Common myeloid progenitor, CD34-positive (primary cell): ENCODE measurements around the gene C22orf15.

Experiments used
- CTCF ChIA-PET: fragments of 350-600 bp; sonication (Branson Sonifier 250); formaldehyde crosslinking; loops from one replicate; lab custom pipeline; 2021; ENCODE audit warnings: antibody characterized with exemption; lab: Charles Lee
- POLR2A ChIA-PET: fragments of 350-600 bp; sonication (Branson Sonifier 250); formaldehyde crosslinking; loops from one replicate; lab custom pipeline; 2021; ENCODE audit warnings: antibody characterized with exemption; lab: Charles Lee
- DNase-seq, 3 donors: peaks; one replicate each; pipeline versions ENCODE4 v3.0.0 to v3.0.0-alpha.2; 2013
- H3K27ac ChIP-seq, 2 experiments: 1 replicate in 1 of 2; 2 replicates in 1 of 2; pipeline ENCODE4 v1.7.0; 2013; ENCODE audit warnings: inconsistent platforms in 2 of 2, low read length in 2 of 2, mild to moderate bottlenecking in 2 of 2, low read depth in 1 of 2, moderate library complexity in 1 of 2; ENCODE audit not compliant: severe bottlenecking in 2 of 2, insufficient read depth in 1 of 2, poor library complexity in 1 of 2
- H3K27me3 ChIP-seq, 5 experiments: replicated peaks in 2 of 5; 1 replicate in 3 of 5; 2 replicates in 2 of 5; pipeline versions ENCODE4 v1.6.1 to v1.7.0; 2013; ENCODE audit warnings: low read length in 4 of 5, mild to moderate bottlenecking in 2 of 5, moderate library complexity in 2 of 5, inconsistent platforms in 1 of 5; ENCODE audit not compliant: insufficient read depth in 5 of 5, control insufficient read depth in 4 of 5
- H3K36me3 ChIP-seq, 4 experiments: 1 replicate in 2 of 4; 2 replicates in 2 of 4; pipeline versions ENCODE4 v1.6.1 to v1.7.0; 2013; ENCODE audit warnings: low read length in 3 of 4, control low read depth in 1 of 4, mild to moderate bottlenecking in 1 of 4; ENCODE audit not compliant: control insufficient read depth in 4 of 4, insufficient read depth in 4 of 4
- H3K4me1 ChIP-seq, 4 experiments: 1 replicate in 3 of 4; 2 replicates in 1 of 4; pipeline versions ENCODE4 v1.6.1 to v1.7.1; 2013; ENCODE audit warnings: low read length in 3 of 4, mild to moderate bottlenecking in 3 of 4, control low read depth in 1 of 4, inconsistent platforms in 1 of 4, moderate library complexity in 1 of 4; ENCODE audit not compliant: control insufficient read depth in 4 of 4, insufficient read depth in 4 of 4; ENCODE audit errors: control extremely low read depth in 1 of 4
- H3K4me3 ChIP-seq, 7 experiments: 1 replicate in 4 of 7; 2 replicates in 3 of 7; pipeline versions ENCODE4 v1.5.1 to v1.7.0; 2013; ENCODE audit warnings: mild to moderate bottlenecking in 7 of 7, low read length in 6 of 7, moderate library complexity in 6 of 7, inconsistent platforms in 2 of 7, low read depth in 2 of 7, control low read depth in 1 of 7; ENCODE audit not compliant: insufficient read depth in 4 of 7, control insufficient read depth in 1 of 7; ENCODE audit errors: extremely low read depth in 1 of 7
- H3K9me3 ChIP-seq, 5 experiments: 1 replicate in 4 of 5; 2 replicates in 1 of 5; pipeline versions ENCODE4 v1.6.1 to v1.7.1; 2013; ENCODE audit warnings: low read length in 4 of 5, mild to moderate bottlenecking in 2 of 5, inconsistent platforms in 1 of 5, low read depth in 1 of 5, moderate library complexity in 1 of 5; ENCODE audit not compliant: control insufficient read depth in 4 of 5, insufficient read depth in 2 of 5; ENCODE audit errors: control extremely low read depth in 1 of 5
- WGBS: methylation state at CpG from one replicate; pipeline ENCODE4 v1.1.5; 2013; ENCODE audit not compliant: insufficient coverage; 5-methylcytosine and 5-hydroxymethylcytosine counted together

Gene C22orf15

GRCh38 chr22:23774922-23775436, 12.2 kb downstream of the C22orf15 start:
- POLR2A ChIA-PET = no interaction called here
- peaks cover 0 to 10% (median 0%) of the 10 kb centered on the region in 5 experiments for H3K27me3 ChIP-seq

GRCh38 chr22:23775779-23776375, 13.1 kb downstream of the C22orf15 start:
- POLR2A ChIA-PET = interaction anchor here (0.6 kb wide), 2 partner anchors 31 to 533 kb away, joined by 3 to 4 read pairs; no protein-coding TSS in a partner anchor
- CTCF ChIA-PET = interaction anchor here (1.3 to 2.8 kb wide), 4 partner anchors 9 to 76 kb away, joined by 3 to 14 read pairs (median 6); no protein-coding TSS in a partner anchor
- no peak overlapping the region for H3K27ac ChIP-seq
- H3K4me1 ChIP-seq = peaks cover 2 to 18% (median 15%) of the 10 kb centered on the region in 4 experiments
- H3K9me3 ChIP-seq = no peaks in the 10 kb centered on the region
- H3K4me3 ChIP-seq = no peak overlapping the region
- WGBS = 81% methylated on average over 3 of the region's 3 CpGs
- peaks cover 0 to 10% (median 0%) of the 10 kb centered on the region in 5 experiments for H3K27me3 ChIP-seq
- DNase-seq = no peak
- H3K36me3 ChIP-seq = no peaks in the 10 kb centered on the region

More at GRCh38 chr22:23774922-23775436, 12.2 kb downstream of the C22orf15 start:
- no CpG with 5 or more reads among the region's 2 CpGs for WGBS
- CTCF ChIA-PET = interaction anchor here (1.0 to 3.0 kb wide), 7 partner anchors 10 to 77 kb away, joined by 3 to 18 read pairs (median 8); partner anchors contain the start of gene SMARCB1
- DNase-seq = no peak
- no peaks in the 10 kb centered on the region for H3K36me3 ChIP-seq
- no peak overlapping the region for H3K27ac ChIP-seq
- peaks cover 2 to 24% (median 18%) of the 10 kb centered on the region in 4 experiments for H3K4me1 ChIP-seq
- H3K4me3 ChIP-seq = no peak overlapping the region
- no peaks in the 10 kb centered on the region for H3K9me3 ChIP-seq

DNA sequence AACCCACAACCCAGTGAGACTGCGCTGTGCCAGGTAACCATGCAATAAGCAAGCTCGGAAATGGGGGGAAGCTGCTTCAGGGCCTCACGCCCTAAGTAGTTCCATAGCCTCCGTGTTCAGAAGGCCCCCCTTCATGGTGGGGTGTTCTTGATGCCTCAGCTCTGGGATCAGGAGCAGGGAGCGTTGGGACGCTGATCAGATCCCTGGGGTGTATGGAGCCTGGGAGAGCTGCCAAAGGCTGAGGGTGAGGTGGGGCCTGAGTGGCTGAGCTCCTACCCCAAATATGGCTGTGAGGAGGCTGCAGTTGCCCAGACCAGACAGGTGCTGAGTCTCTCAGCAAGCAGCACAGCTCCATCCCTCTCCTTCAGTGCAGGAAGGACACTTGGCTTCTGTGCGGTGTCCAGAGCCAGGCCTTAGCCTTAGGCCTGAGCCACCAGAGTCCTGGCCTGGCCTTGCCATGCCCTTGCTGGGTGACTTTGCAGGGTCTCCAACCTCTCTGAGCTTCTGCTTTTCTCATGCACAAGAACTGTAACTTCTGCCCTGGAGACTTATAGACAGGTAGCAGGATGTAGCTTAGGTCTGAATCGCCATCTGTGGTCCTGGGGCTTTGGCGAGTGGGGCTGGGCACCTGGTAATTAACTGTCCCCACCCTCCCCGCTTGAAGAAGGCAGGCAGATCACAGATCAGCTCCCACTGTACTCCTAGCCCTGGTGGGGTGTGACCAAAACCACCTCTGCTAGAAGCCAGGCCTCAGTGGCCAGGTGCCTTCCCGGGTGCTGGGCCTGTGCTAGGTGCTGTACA, 15.2 kb downstream of the C22orf15 start:
- DNase-seq = no peak
- Histone ChIP-seq H3K27ac (no peak overlapping the region), H3K4me3 (no peak overlapping the region), H3K9me3 (no peaks in the 10 kb centered on the region), H3K36me3 (no peaks in the 10 kb centered on the region), H3K4me1 (peaks cover 0 to 15% (median 12%) of the 10 kb centered on the region in 4 experiments), H3K27me3 (peaks cover 0 to 8% (median 0%) of the 10 kb centered on the region in 5 experiments)
- ChIA-PET CTCF (interaction anchor here (0.6 to 2.8 kb wide), 7 partner anchors 8 to 554 kb away, joined by 3 to 14 read pairs (median 3); no protein-coding TSS in a partner anchor), POLR2A (no interaction called here)
- 100% methylated on average over 10 of the region's 11 CpGs for WGBS

GRCh38 chr22:23778577-23778900, 15.7 kb downstream of the C22orf15 start:
- no peaks in the 10 kb centered on the region for H3K36me3 ChIP-seq
- no peak overlapping the region for H3K4me3 ChIP-seq
- H3K4me1 ChIP-seq = peaks cover 0 to 19% (median 13%) of the 10 kb centered on the region in 4 experiments
- no peaks in the 10 kb centered on the region for H3K9me3 ChIP-seq
- peaks cover 0 to 3% (median 0%) of the 10 kb centered on the region in 5 experiments for H3K27me3 ChIP-seq
- 95% methylated on average over 3 of the region's 3 CpGs for WGBS
- ChIA-PET POLR2A (no interaction called here), CTCF (interaction anchor here (0.9 to 2.8 kb wide), 7 partner anchors 9 to 554 kb away, joined by 3 to 14 read pairs (median 5); partner anchors contain the start of gene C22orf15)
- no peak overlapping the region for H3K27ac ChIP-seq
- DNase-seq = no peak

GRCh38 chr22:23779083-23779482, 16.3 kb downstream of the C22orf15 start:
- CTCF ChIA-PET = interaction anchor here (0.9 to 1.9 kb wide), 2 partner anchors 10 to 16 kb away, joined by 5 to 6 read pairs; partner anchors contain the start of gene C22orf15
- H3K36me3 ChIP-seq = no peaks in the 10 kb centered on the region
- H3K27ac ChIP-seq = no peak overlapping the region
- H3K4me1 ChIP-seq = peaks cover 0 to 25% (median 18%) of the 10 kb centered on the region in 4 experiments
- 94% methylated on average over 15 of the region's 16 CpGs for WGBS
- no peaks in the 10 kb centered on the region for H3K9me3 ChIP-seq
- no peak for DNase-seq
- H3K4me3 ChIP-seq = no peak overlapping the region
- no peaks in the 10 kb centered on the region for H3K27me3 ChIP-seq
- POLR2A ChIA-PET = no interaction called here

DNA sequence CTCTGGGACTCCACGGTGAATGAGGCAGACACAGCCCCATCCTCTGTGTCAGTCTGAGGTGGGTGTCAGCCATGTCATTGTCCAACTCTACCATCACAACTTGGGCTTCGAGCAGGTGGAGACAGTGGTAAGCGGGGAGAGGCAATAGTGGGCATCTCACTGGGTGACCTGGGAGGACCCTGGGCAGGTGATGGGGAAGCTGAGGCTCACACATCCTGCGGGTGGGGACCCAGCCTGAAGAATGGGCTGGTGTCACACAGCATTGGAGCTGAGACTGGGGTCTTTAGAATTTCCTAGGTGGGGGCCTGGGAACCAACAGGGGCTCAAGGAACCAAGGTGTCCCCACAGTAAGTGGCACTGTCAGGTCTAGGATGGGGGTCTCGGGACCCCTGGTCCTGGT, 16.9 kb downstream of the C22orf15 start:
- 92% methylated on average over 4 of the region's 5 CpGs for WGBS
- ChIA-PET POLR2A (no interaction called here), CTCF (interaction anchor here (1.2 kb wide), 1 partner anchor 9 kb away, joined by 3 read pairs; no protein-coding TSS in a partner anchor)
- H3K4me1 ChIP-seq = peaks cover 0 to 31% (median 25%) of the 10 kb centered on the region in 4 experiments
- H3K36me3 ChIP-seq = no peaks in the 10 kb centered on the region
- no peak overlapping the region for H3K27ac ChIP-seq
- no peak overlapping the region for H3K4me3 ChIP-seq
- DNase-seq = no peak
- H3K9me3 ChIP-seq = no peaks in the 10 kb centered on the region
- H3K27me3 ChIP-seq = no peaks in the 10 kb centered on the region
